Thyroid gland (tissue), 4 donors: ENCODE results near the gene CDC14B.

ENCODE experiments used
- POLR2A ChIP-seq, 2 donors: fragments of 450-650 bp; IDR thresholded peaks; one replicate each; pipeline ENCODE4 v1.6.1; 2017; ENCODE audit warnings: antibody characterized with exemption in 2 of 2, mild to moderate bottlenecking in 2 of 2, moderate library complexity in 1 of 2
- TF ChIP-seq, protein P1 (sequence below), 6 experiments: fragments of 200-600 bp in 3 of 6; fragments of 450-650 bp in 3 of 6; sonication (generic) in 3 of 6; IDR thresholded peaks; one replicate each; pipeline ENCODE4 v1.5.1; 2016 to 2019; ENCODE audit warnings: antibody characterized with exemption in 6 of 6, mild to moderate bottlenecking in 2 of 6, inconsistent platforms in 1 of 6, moderate library complexity in 1 of 6

DNA sequence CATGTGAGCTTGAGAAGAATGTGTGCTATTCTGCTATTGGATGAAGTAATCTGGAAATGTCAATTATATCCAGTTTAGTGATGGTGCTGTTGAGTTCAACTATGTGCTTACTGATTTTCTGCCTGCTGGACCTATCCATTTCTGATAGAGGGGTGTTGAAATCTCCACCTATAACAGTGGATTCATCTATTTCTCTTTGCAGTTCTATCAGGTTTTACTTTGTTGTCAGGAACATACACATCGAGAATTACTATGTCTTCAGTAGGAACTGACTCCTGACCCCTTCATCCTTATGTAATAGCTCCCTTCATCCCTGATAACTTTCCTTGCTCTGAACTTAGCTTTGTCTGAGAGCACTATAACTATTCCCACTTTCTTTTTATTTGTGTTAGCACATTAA lies 16.7 kb upstream of the CDC14B start:
- no peak for TF ChIP-seq POLR2A (IDR thresholded peaks at IDR 0.05)
- TF ChIP-seq, protein P1, sequence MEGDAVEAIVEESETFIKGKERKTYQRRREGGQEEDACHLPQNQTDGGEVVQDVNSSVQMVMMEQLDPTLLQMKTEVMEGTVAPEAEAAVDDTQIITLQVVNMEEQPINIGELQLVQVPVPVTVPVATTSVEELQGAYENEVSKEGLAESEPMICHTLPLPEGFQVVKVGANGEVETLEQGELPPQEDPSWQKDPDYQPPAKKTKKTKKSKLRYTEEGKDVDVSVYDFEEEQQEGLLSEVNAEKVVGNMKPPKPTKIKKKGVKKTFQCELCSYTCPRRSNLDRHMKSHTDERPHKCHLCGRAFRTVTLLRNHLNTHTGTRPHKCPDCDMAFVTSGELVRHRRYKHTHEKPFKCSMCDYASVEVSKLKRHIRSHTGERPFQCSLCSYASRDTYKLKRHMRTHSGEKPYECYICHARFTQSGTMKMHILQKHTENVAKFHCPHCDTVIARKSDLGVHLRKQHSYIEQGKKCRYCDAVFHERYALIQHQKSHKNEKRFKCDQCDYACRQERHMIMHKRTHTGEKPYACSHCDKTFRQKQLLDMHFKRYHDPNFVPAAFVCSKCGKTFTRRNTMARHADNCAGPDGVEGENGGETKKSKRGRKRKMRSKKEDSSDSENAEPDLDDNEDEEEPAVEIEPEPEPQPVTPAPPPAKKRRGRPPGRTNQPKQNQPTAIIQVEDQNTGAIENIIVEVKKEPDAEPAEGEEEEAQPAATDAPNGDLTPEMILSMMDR (IDR thresholded peaks at IDR 0.05): no peak
